KG1 (cell line): ENCODE results near the gene TBX3.
A peak's percentile ranks its signal among the peaks of the same experiment; 100 is the strongest.

Experiments
- DNase-seq: peaks from one replicate; lab custom pipeline; 2025; lab: John Stamatoyannopoulos, UW

The TBX3 gene

GRCh38 chr12:114625294-114625851 is 58.6 kb downstream of the TBX3 start:
- peak; percentile 23 for DNase-seq

DNA sequence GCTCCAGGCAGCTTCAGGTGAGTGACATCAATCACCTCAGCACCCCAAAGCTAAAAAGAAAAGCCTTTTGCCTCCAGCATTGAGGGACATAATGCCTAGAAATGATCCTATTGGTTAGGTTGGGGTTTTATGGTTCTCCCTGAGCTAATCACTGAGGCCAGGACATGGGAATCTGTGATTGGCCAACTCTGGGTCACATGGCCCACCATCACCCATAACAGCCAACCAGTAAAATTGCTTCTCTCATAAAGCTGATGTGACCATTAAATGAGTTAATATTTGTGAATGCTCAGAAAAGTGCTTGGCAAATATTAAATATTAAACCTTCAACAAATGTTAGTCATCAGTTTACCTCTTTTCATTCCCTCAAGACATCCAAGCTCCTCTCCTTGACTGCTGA is 60.2 kb downstream of the TBX3 start:
- DNase-seq, result no peak
